ENCODE results near the gene DOC2A. TPM values are rescaled to one million over a fixed set of nuclear protein-coding genes. Genes with fewer than 3 reads are reported as not detected.
"Not testable (repeated sequence)": the region's sequence is repeated elsewhere in the genome, so short reads cannot be mapped to it uniquely, and the experiment has no call there.

Gene DOC2A
- total RNA-seq, 1 donor from 2014 or later, result 2.2 TPM

DNA sequence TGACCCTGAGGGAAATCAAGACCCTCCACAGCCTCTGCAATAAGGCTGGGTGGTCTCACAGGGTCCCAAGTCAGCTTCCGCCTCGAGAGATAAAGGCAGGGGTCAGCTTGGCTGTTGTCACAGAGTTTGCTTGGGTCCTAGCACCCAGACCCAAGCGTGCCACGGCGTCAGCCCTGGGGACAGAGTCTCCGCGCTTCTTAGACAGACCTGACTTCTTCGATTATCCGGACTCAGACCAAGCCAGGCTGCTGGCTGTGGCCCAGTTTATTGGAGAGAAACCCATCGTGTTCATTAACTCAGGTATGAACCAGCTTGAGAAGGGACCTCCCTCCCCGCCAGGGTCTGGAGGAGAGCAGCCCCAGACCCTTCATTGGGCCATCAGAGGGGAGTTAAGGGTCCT lies 12.8 kb upstream of the DOC2A start:
- peaks cover 11% of the 10 kb centered on the region for H3K4me1 ChIP-seq
- H3K27me3 ChIP-seq, result no peaks in the 10 kb centered on the region
- H3K36me3 ChIP-seq, result no peaks in the 10 kb centered on the region
- no peak overlapping the region for H3K4me3 ChIP-seq
- no peak overlapping the region for H3K27ac ChIP-seq
- no peaks in the 10 kb centered on the region for H3K9me3 ChIP-seq
- intact Hi-C loops (cut with DNase I), result no loop called here
- DNase-seq (ENCODE audit: extremely low spot score in 2 of 2), result no peak
- no peak for TF ChIP-seq POLR2A (IDR thresholded peaks at IDR 0.05)
- TF ChIP-seq, protein P1, sequence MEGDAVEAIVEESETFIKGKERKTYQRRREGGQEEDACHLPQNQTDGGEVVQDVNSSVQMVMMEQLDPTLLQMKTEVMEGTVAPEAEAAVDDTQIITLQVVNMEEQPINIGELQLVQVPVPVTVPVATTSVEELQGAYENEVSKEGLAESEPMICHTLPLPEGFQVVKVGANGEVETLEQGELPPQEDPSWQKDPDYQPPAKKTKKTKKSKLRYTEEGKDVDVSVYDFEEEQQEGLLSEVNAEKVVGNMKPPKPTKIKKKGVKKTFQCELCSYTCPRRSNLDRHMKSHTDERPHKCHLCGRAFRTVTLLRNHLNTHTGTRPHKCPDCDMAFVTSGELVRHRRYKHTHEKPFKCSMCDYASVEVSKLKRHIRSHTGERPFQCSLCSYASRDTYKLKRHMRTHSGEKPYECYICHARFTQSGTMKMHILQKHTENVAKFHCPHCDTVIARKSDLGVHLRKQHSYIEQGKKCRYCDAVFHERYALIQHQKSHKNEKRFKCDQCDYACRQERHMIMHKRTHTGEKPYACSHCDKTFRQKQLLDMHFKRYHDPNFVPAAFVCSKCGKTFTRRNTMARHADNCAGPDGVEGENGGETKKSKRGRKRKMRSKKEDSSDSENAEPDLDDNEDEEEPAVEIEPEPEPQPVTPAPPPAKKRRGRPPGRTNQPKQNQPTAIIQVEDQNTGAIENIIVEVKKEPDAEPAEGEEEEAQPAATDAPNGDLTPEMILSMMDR (IDR thresholded peaks at IDR 0.05), result no peak
- TF ChIP-seq POLR2AphosphoS5 (IDR thresholded peaks at IDR 0.05; ENCODE audit: insufficient read depth in 1 of 2, low read depth in 1 of 2), result no peak

DNA sequence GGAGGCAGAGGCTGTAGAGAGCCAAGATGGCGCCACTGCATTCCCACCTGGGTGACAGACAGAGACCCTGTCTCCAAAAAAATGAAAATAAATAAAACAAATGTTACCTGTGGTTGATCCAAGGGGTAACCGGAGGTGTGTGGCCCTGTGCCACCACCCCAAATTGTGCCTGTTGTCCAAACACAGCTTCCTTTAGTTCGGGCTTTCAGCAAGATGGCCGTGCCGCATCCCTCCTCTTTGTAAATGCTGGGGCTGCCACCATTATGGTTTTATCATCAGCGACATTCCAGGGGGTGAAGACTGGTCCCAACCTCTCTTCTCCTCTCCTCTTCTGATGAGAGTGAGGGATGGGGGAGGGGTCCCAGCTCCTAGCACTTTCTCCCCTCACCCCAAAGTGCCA lies 12.1 kb upstream of the DOC2A start, which contains the start of gene C16orf92:
TSS of gene C16orf92 (plus strand) at position 312 of the 400 bp plus-strand sequence. CDS start 143 bp downstream, outside the sequence.
- intact Hi-C loops (cut with DNase I), result no loop called here
- Histone ChIP-seq H3K4me3 (no peak within 1 kb of the TSS), H3K36me3 (no peaks in the 10 kb centered on the region), H3K27ac (no peak within 1 kb of the TSS), H3K4me1 (peaks cover 11% of the 10 kb centered on the region), H3K27me3 (no peaks in the 10 kb centered on the region), H3K9me3 (no peaks in the 10 kb centered on the region)
- no peak for DNase-seq (ENCODE audit: extremely low spot score in 2 of 2)
- TF ChIP-seq POLR2AphosphoS5 (IDR thresholded peaks at IDR 0.05; ENCODE audit: insufficient read depth in 1 of 2, low read depth in 1 of 2) (no peak), POLR2A (IDR thresholded peaks at IDR 0.05) (no peak)
- TF ChIP-seq, protein P1 (IDR thresholded peaks at IDR 0.05), result no peak

DNA sequence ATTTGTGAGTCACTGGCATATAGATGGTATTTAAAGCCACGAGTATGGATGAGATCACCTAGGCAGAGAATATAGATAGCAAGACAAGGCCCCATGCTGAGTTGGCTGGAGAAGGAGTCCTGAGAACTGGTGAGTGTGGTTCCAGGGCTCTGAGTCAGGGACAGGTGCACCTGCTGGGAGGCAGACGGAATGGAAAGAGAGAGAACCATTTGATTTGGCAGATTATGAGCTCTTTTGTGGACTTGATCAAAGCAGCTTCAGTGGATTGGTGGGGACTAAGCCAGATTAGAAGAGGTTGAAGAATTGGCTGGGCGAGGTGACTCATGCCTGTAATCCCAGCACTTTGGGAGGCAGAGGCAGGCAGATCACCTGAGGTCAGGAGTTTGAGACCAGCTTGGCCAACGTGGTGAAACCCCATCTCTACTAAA lies 7.9 kb upstream of the DOC2A start:
- Histone ChIP-seq H3K27ac (no peak overlapping the region), H3K4me1 (peaks cover 11% of the 10 kb centered on the region), H3K4me3 (no peak overlapping the region), H3K27me3 (no peaks in the 10 kb centered on the region), H3K36me3 (no peaks in the 10 kb centered on the region), H3K9me3 (no peaks in the 10 kb centered on the region)
- TF ChIP-seq POLR2AphosphoS5 (IDR thresholded peaks at IDR 0.05; ENCODE audit: insufficient read depth in 1 of 2, low read depth in 1 of 2), result no peak
- TF ChIP-seq, protein P1 (IDR thresholded peaks at IDR 0.05), result no peak
- TF ChIP-seq POLR2A (IDR thresholded peaks at IDR 0.05), result no peak
- no peak for DNase-seq (ENCODE audit: extremely low spot score in 2 of 2)
- intact Hi-C loops (cut with DNase I), result no loop called here

DNA sequence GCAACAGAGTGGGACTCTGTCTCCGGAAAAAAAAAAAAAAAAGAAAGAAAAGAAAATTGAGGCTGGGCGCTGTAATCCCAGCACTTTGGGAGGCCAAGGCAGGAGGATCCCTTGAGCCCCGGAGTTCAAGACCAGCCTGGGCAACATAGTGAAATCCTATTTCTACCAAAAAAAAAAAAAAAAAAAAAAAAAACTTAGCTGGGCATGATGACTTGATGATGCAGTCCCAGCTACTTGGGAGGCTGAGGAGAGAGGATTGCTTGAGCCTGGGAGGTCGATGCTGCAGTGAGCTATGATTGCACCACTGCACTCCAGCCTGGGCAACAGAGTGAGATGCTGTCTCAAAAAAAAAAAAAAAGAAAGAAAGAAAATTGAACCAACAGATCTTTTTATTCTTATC lies 7.1 kb upstream of the DOC2A start:
- H3K27me3 ChIP-seq; intact Hi-C loops (cut with DNase I); H3K36me3 ChIP-seq; H3K9me3 ChIP-seq; H3K4me3 ChIP-seq; H3K27ac ChIP-seq; DNase-seq (ENCODE audit: extremely low spot score in 2 of 2): not testable (repeated sequence)
- peaks cover 11% of the 10 kb centered on the region for H3K4me1 ChIP-seq

DNA sequence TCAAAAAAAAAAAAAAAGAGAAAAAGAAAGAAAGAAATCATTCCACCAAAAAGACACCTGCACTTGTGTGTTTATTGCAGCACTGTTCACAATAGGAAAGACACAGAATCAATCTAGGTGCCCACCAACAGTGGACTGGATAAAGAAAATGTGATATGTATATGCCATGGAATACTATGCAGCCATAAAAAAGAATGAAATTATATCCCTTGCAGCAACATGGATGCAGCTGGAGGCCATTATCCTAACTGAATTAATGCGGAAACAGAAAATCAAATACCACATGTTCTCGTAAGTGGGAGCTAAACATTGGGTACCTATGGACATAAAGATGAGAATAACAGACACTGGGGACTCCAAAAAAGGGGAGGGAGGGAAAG lies 6.4 kb upstream of the DOC2A start:
- H3K27me3 ChIP-seq, result no peaks in the 10 kb centered on the region
- DNase-seq (ENCODE audit: extremely low spot score in 2 of 2), result no peak
- intact Hi-C loops (cut with DNase I), result no loop called here
- no peak overlapping the region for H3K27ac ChIP-seq
- no peaks in the 10 kb centered on the region for H3K36me3 ChIP-seq
- no peaks in the 10 kb centered on the region for H3K9me3 ChIP-seq
- peaks cover 11% of the 10 kb centered on the region for H3K4me1 ChIP-seq
- TF ChIP-seq POLR2A (IDR thresholded peaks at IDR 0.05) (no peak), POLR2AphosphoS5 (IDR thresholded peaks at IDR 0.05; ENCODE audit: insufficient read depth in 1 of 2, low read depth in 1 of 2) (no peak)
- TF ChIP-seq, protein P1 (IDR thresholded peaks at IDR 0.05), result no peak
- no peak overlapping the region for H3K4me3 ChIP-seq
